Caco-2 (cell line): ENCODE results near the gene PHC2. TPM values are rescaled to one million over a fixed set of nuclear protein-coding genes. Genes with fewer than 3 reads are reported as not detected.

ENCODE experiments used
- BruUV-seq: library from RNA; stranded (reverse); fragments of 400-500 nt; replicated peaks from 2 replicates; lab custom pipeline; 2021; lab: Mats Ljungman, UMichigan
- CTCF ChIA-PET: fragments of 300-600 bp; sonication (Branson Sonifier 250); formaldehyde crosslinking; loops from one replicate; lab custom pipeline; 2022; ENCODE audit warnings: antibody characterized with exemption; lab: Charles Lee
- POLR2A ChIA-PET: fragments of 300-600 bp; sonication (Branson Sonifier 250); formaldehyde crosslinking; loops from one replicate; lab custom pipeline; 2022; ENCODE audit warnings: antibody characterized with exemption; lab: Charles Lee
- DNase-seq, 2 experiments: peaks; one replicate each; pipeline versions ENCODE4 v3.0.0 to v3.0.0-alpha.2; 2020 to 2022
- H3K27me3 ChIP-seq: replicated peaks from 2 replicates; pipeline ENCODE4 v1.6.0; 2011; ENCODE audit warnings: low read length; ENCODE audit not compliant: control insufficient read depth, insufficient read depth
- H3K36me3 ChIP-seq: 2 replicates; pipeline ENCODE4 v1.5.1; 2011; ENCODE audit warnings: low read length; ENCODE audit not compliant: control insufficient read depth, insufficient read depth
- H3K4me1 ChIP-seq: fragments of 250-450 bp; sonication (Bioruptor Pico); 2 replicates; pipeline ENCODE4 v1.5.1; 2020; ENCODE audit warnings: mild to moderate bottlenecking
- H3K4me3 ChIP-seq: 2 replicates; pipeline ENCODE4 v1.5.1; 2011; ENCODE audit warnings: low read depth, mild to moderate bottlenecking, control low read depth, low read length
- H3K9me3 ChIP-seq: fragments of 250-450 bp; sonication (Bioruptor Pico); 2 replicates; pipeline ENCODE4 v1.5.1; 2020; ENCODE audit warnings: mild to moderate bottlenecking, moderate library complexity
- H3K27ac Mint-ChIP-seq: one replicate; pipeline ENCODE4 v1.8.0; 2022; ENCODE audit warnings: mixed read lengths; ENCODE audit not compliant: unreplicated experiment
- H3K27me3 Mint-ChIP-seq: one replicate; pipeline ENCODE4 v1.8.0; 2022; ENCODE audit warnings: mixed read lengths; ENCODE audit not compliant: insufficient read depth, unreplicated experiment
- H3K36me3 Mint-ChIP-seq: one replicate; pipeline ENCODE4 v1.8.0; 2022; ENCODE audit warnings: mild to moderate bottlenecking, mixed read lengths; ENCODE audit not compliant: insufficient read depth, unreplicated experiment
- H3K4me1 Mint-ChIP-seq: one replicate; pipeline ENCODE4 v1.8.0; 2022; ENCODE audit warnings: low read depth, mixed read lengths; ENCODE audit not compliant: unreplicated experiment
- H3K4me3 Mint-ChIP-seq: one replicate; pipeline ENCODE4 v1.8.0; 2022; ENCODE audit warnings: mild to moderate bottlenecking, moderate library complexity, mixed read lengths; ENCODE audit not compliant: unreplicated experiment
- H3K9me3 Mint-ChIP-seq: one replicate; pipeline ENCODE4 v1.8.0; 2022; ENCODE audit warnings: mixed read lengths; ENCODE audit not compliant: unreplicated experiment
- intact Hi-C: fragments of 100-400 bp; cut with micrococcal nuclease; formaldehyde crosslinking; loops from one replicate; pipeline ENCODE4 v1.10.0; 2022; ENCODE audit not compliant: unreplicated experiment
- total RNA-seq: library from RNA; stranded (reverse); gene quantifications from 2 replicates; pipeline ENCODE4 v1.2.3, GENCODE V29; 2022
- TF ChIP-seq, protein P1 (sequence below), 2 experiments: fragments of 200-600 bp in 1 of 2; IDR thresholded peaks; 1 replicate in 1 of 2; 2 replicates in 1 of 2; pipeline versions ENCODE4 v1.5.1 to v1.8.0; 2011 to 2022; ENCODE audit warnings: antibody characterized with exemption in 1 of 2, control low read depth in 1 of 2, inconsistent platforms in 1 of 2, low read depth in 1 of 2, low read length in 1 of 2, mild to moderate bottlenecking in 1 of 2, moderate library complexity in 1 of 2; ENCODE audit not compliant: insufficient read depth in 1 of 2, severe bottlenecking in 1 of 2, unreplicated experiment in 1 of 2

Gene PHC2
- total RNA-seq, 1 experiment from 2014 or later: 35.2 TPM

DNA sequence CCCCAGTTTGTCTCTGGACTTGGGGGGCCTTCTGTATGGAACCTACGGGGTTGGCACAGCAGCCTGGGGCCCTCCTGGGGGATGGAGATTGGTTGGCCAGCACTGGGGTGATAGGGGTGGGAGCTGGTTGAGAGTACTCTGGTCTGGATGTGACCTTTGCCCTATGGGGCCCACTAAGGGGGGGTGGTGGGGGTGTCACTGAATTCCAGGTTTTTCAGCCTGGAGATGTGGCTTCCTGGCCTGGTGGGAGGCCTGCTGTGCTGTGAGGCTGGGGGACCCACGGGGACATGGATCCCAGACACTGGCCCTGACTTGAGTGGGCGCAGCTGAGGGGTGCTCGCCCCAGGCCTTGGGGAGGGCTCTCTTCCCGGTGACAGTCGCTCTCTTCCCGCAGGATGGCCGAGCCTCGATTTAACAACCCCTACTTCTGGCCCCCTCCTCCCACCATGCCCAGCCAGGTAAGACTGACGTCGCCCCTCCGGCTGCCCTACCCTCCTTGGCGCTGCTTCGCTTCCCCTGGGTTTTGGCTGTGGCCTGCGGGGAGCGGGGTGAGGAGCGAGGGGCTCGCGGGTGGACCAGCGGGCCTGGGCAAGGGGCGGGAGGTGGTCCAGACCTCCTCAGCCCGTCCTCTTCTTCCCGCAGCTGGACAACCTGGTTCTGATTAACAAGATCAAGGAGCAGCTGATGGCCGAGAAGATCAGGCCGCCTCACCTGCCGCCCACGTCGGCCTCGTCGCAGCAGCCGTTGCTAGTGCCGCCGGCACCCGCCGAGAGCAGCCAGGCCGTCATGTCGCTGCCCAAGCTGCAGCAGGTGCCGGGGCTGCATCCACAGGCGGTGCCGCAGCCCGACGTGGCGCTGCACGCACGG lies 155.0 kb downstream of the PHC2 start:
- DNase-seq: no peak
- Mint-ChIP-seq H3K4me3 (no peak overlapping the region), H3K9me3 (no peaks in the 10 kb centered on the region), H3K36me3 (peaks cover 25% of the 10 kb centered on the region), H3K4me1 (no peaks in the 10 kb centered on the region), H3K27me3 (no peaks in the 10 kb centered on the region), H3K27ac (no peak overlapping the region)
- Histone ChIP-seq H3K27me3 (no peaks in the 10 kb centered on the region), H3K4me3 (no peak overlapping the region), H3K9me3 (no peaks in the 10 kb centered on the region), H3K36me3 (0 out of 2 replicates have a peak, but pooled peaks cover 1% of the 10 kb centered on the region), H3K4me1 (no peaks in the 10 kb centered on the region)
- CTCF ChIA-PET: no interaction called here
- intact Hi-C loops: no loop called here
- POLR2A ChIA-PET: no interaction called here
- TF ChIP-seq, protein P1, sequence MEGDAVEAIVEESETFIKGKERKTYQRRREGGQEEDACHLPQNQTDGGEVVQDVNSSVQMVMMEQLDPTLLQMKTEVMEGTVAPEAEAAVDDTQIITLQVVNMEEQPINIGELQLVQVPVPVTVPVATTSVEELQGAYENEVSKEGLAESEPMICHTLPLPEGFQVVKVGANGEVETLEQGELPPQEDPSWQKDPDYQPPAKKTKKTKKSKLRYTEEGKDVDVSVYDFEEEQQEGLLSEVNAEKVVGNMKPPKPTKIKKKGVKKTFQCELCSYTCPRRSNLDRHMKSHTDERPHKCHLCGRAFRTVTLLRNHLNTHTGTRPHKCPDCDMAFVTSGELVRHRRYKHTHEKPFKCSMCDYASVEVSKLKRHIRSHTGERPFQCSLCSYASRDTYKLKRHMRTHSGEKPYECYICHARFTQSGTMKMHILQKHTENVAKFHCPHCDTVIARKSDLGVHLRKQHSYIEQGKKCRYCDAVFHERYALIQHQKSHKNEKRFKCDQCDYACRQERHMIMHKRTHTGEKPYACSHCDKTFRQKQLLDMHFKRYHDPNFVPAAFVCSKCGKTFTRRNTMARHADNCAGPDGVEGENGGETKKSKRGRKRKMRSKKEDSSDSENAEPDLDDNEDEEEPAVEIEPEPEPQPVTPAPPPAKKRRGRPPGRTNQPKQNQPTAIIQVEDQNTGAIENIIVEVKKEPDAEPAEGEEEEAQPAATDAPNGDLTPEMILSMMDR (IDR thresholded peaks at IDR 0.05; ENCODE audit: insufficient read depth in 1 of 2, low read depth in 1 of 2, low read length in 1 of 2, severe bottlenecking in 1 of 2, unreplicated experiment in 1 of 2): no peak
- BruUV-seq: no TSS peak

DNA sequence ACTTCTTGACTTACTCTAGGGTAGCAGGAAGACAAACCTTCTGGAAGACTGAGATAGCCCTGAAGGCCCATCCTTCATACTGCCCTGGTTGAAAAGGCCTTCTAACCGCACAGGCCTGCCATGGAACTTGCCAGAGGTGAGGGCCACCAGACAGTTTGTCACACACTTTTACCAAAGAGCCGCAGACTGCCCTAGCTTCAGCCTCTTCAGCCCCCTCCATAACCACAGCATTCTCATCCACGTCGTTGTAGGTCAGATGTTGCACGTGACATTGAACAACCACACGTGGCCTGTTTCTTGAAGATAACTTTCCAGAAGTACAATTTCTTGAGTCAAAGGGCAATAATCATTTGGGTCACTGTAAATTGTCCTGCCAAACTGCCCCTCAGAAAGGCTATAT lies 155.7 kb downstream of the PHC2 start:
- intact Hi-C loops: no loop called here
- ChIA-PET POLR2A (no interaction called here), CTCF (interaction anchor here (0.8 kb wide), 1 partner anchor 20 kb away, joined by 4 read pairs; no protein-coding TSS in a partner anchor)
- TF ChIP-seq, protein P1 (IDR thresholded peaks at IDR 0.05; ENCODE audit: insufficient read depth in 1 of 2, low read depth in 1 of 2, low read length in 1 of 2, severe bottlenecking in 1 of 2, unreplicated experiment in 1 of 2): no peak
- no peak overlapping the region for H3K27ac Mint-ChIP-seq
- no peak for DNase-seq
- H3K9me3 Mint-ChIP-seq: no peaks in the 10 kb centered on the region
- Histone ChIP-seq H3K9me3 (no peaks in the 10 kb centered on the region), H3K4me1 (no peaks in the 10 kb centered on the region), H3K4me3 (no peak overlapping the region), H3K36me3 (0 out of 2 replicates have a peak, but pooled peaks cover 1% of the 10 kb centered on the region), H3K27me3 (no peaks in the 10 kb centered on the region)
- no peaks in the 10 kb centered on the region for H3K27me3 Mint-ChIP-seq
- no TSS peak for BruUV-seq
- H3K36me3 Mint-ChIP-seq: peaks cover 21% of the 10 kb centered on the region
- H3K4me1 Mint-ChIP-seq: no peaks in the 10 kb centered on the region
- no peak overlapping the region for H3K4me3 Mint-ChIP-seq

DNA sequence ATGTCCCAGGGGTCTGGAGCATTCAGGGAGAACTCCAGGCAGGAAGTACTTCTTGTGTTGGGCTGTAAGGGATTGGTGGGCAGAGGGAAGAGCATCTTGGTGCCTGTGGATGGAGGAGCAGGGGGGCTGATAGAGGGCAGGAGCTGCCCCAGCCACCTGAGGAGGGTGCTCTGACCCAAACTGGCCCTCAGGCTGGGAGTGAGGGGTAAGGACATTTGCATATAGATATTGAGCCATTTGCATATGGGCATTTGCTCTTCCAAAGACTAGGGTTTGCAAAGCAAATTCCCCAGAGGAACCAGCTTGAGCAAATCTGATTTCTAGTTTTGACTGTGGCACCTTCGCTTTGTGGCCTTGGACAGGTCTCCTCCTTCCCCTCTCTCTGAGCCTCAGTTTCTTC lies 156.4 kb downstream of the PHC2 start:
- Histone ChIP-seq H3K9me3 (no peaks in the 10 kb centered on the region), H3K4me3 (no peak overlapping the region), H3K27me3 (no peaks in the 10 kb centered on the region), H3K36me3 (0 out of 2 replicates have a peak, but pooled peaks cover 1% of the 10 kb centered on the region), H3K4me1 (no peaks in the 10 kb centered on the region)
- DNase-seq: no peak
- intact Hi-C loops: no loop called here
- no TSS peak for BruUV-seq
- H3K27me3 Mint-ChIP-seq: no peaks in the 10 kb centered on the region
- H3K4me3 Mint-ChIP-seq: no peak overlapping the region
- H3K36me3 Mint-ChIP-seq: peaks cover 15% of the 10 kb centered on the region
- H3K4me1 Mint-ChIP-seq: no peaks in the 10 kb centered on the region
- TF ChIP-seq, protein P1 (IDR thresholded peaks at IDR 0.05; ENCODE audit: insufficient read depth in 1 of 2, low read depth in 1 of 2, low read length in 1 of 2, severe bottlenecking in 1 of 2, unreplicated experiment in 1 of 2): no peak
- CTCF ChIA-PET: interaction anchor here (0.8 kb wide), 1 partner anchor 21 kb away, joined by 4 read pairs; no protein-coding TSS in a partner anchor
- H3K27ac Mint-ChIP-seq: no peak overlapping the region
- no peaks in the 10 kb centered on the region for H3K9me3 Mint-ChIP-seq
- POLR2A ChIA-PET: no interaction called here
